ENCODE data around the gene ALCAM.
"Not testable (repeated sequence)": the region's sequence is repeated elsewhere in the genome, so short reads cannot be mapped to it uniquely, and the experiment has no call there.

Gene ALCAM

DNA sequence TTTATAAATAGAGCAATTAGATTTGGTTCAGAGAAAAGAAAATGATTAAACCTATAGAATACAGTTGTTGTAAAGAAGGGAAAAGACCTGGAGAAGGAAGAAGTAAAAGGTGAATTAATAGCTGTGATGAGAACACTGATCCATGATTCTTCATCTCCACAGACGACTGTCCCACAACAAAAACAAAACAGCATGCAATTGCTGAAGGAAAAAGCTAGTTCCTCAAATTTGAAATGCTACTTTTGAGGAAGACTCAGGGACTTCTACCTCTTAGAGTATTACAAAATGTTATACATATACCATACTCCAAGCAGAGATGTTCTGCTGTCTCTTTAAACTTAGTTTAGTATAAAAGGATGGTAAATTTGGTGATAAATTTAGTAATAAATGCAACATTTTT lies 21.5 kb downstream of the ALCAM start:
- DNase-seq (ENCODE audit: low read depth): no peak

DNA sequence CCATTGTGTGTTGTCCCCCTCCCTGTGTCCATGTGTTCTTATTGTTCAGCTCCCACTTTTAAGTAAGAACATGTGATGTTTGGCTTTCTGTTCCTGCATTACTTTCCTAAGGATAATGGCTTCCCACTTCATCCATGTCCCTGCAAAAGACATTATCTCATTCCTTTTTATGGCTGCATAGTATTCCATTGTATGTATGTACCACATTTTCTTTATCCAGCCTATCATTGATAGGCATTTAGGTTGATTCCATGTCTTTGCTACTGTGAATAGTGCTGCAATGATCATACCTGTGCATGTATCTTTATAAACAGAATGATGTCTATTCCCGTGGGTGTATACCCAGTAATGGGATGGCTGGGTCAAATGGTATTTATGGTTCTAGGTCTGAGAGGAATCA lies 23.1 kb downstream of the ALCAM start:
- not testable (repeated sequence) for DNase-seq (ENCODE audit: low read depth)

DNA sequence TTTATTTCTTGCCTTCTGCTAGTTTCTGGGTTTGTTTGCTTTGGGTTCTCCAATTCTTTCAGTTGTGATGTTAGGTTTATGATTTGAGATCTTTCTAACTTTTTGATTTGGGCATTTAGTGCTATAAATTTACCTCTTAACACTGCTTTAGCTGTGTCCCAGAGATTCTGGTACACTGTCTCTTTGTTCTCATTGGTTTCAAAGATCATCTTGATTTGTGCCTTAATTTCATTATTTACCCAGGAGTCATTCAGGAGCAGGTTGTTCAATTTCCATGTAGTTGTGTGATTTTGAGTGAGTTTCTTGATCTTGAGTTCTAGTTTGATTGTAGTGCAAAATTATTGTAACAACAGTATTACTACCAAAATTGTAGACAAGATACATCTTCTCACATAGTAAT lies 25.9 kb downstream of the ALCAM start:
- DNase-seq (ENCODE audit: low read depth): not testable (repeated sequence)

DNA sequence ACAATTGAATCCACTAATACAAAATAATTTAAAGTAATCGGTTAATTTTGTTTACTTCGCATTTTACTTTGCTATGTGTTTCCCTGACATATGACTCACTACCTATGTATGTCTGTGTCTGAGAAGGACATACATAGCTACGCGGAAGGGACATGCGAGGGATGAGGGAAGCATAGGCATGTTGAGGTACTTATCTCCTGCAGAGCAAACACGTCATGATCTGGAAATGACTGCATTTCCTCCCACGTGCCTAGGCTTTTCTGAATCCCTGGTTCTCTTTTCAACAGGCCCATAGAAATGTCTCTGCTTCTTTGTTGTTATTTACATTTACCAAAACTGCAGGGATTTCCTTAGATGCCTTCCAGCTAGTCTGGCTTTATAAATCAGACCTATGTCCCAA lies 27.5 kb downstream of the ALCAM start:
- DNase-seq (ENCODE audit: low read depth): no peak

DNA sequence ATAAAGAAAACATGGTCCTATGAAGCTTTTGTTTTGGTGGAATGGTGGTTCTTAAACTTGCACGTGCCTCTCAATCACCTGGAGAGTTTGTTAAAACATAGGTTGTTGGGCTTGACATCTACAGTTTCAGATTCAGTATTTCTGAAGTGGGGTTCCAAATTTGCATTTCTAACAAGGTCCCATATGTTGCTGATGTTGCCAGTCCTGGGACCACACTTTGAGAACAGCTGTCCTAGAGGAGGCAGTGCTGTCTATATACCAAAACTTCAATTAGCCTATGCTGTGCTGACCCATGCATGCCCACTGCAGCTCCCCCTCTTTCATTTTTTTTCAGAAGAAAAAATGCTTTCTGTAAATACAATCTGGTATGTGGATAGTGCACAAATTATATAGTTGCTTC lies 31.3 kb downstream of the ALCAM start:
- DNase-seq (ENCODE audit: low read depth): no peak

DNA sequence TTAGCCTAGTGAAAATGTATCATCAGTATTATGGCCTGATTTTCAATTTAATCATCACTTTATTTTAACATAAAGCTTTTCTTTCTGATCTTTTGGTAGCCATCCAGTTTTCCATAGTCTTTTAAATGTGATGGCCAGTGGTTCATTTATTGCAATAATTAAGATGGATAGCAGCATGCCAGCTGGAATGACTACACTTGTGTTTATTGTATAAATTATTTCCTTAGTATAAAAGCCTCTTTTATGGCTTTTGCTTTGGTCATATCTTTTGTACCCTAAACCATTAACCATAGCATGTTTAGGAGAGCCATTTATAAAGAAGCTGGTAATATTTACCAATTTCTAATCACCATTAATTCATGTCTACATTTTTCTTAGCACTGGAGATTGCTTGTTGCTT lies 31.7 kb downstream of the ALCAM start:
- no peak for DNase-seq (ENCODE audit: low read depth)

DNA sequence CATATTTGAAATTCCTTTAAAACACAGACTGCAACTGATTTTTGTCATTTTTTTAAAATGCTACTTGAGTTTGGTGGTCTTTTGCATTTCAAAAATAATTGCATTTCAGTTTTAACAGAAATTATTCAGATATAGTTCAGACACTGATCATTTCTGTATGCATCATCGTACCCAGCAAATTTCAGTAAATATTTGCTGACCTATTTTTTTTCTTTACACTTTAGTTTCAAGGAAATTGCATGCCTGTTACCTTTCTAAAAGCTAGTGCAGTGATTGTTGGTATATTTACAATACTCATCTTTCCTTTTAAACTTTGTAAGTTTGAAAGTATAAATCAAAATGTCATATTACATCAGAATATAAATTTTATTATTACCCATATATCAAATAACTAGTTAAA lies 32.4 kb downstream of the ALCAM start:
- no peak for DNase-seq (ENCODE audit: low read depth)

DNA sequence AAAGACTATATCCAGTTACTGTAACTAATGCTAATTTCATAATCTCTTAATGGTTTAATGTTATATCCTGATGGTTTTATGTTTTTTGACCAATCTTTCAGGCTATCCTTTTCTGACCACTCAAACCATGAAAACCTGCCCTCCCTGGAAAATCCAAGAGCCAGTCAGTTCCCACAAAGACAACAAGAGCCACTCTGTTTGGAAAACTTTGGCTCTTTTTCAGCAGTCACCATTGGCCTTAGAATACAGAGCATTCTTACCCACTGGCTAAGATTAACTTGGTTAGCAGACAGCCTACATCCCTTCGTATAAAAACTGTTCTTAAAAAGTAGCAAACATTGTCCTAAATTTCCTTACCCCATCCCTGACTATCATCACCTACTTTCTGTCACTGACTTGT lies 32.9 kb downstream of the ALCAM start:
- DNase-seq (ENCODE audit: low read depth): no peak

DNA sequence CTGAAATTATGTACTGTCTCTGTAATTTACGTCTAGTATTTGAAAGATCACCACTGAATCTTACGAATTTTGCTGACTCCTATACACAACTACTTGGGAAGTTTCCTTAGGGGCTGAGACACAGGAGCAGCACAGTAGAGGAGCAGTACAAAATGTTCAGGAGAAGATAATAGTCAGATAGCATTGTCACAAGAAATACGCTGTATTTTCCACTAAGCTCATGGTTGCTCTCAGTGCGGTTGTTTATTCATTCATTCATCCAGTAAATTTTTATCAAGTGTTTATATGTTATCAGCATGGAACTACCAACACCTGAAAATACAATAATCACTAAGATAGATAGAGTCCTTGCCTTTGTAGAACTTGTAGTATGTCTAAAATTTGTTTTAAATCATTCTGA lies 34.5 kb downstream of the ALCAM start:
- no peak for DNase-seq (ENCODE audit: low read depth)

DNA sequence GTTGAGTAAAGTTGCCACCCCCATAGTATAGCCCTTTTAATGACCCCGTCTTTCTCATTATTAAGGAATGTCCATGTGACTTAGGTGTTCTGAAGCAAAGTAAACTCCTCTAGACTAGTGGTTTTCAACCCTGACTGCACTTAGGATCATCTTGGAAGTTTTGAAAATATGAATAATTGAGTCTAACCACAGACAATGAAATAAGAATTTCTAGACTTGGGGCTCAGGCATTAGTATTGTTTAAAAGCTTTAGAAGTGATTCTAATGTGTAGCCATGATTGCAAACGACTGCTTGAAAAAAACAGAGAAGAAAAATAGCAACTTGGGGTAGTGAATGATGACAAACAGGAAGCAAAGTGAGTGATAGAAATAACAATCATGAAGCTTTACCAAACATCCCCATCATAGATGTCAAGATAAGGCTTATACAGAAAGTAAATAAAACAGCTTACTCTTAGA lies 35.0 kb downstream of the ALCAM start:
- DNase-seq (ENCODE audit: low read depth): no peak

DNA sequence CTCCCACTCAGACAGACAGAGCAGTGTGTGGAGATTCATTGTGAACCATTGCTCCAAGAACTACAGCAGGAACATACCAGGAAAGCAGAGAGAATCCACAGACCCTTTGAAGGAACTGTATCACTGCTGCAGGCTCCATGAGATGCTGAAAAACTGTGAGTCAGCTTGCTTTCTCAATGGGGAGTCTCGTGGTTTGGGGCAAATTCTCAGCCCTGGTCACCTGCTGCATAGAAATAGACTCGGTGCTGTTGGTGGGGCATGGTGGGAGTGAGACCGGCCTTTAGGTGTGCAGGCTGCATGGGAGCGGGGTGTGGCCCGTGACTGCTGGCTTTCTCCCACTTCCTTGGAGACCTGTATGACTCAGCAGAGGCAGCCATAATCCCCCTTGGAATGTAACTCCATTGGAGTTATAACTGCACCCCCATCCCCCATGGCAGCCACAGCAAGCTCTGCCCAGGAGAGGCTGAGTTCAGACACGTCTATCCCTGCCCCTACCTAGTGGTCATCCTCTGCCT lies 35.6 kb downstream of the ALCAM start:
- DNase-seq (ENCODE audit: low read depth): no peak

DNA sequence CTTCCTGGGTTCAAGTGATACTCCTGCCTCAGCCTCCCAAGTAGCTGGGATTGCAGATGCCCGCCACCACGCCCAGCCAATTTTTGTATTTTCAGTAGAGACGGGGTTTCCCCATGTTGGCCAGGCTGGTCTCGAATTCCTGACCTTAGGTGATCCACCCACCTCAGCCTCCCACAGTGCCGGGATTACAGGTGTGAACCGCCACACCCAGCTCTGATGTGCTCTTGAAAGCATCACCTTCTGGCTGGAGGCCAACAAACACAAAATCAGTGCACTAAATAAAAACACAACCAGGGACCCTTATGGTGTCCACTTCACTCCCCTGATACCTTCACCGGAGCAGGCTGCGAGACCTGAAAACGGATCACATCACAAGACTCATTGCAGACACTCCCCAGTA lies 36.3 kb downstream of the ALCAM start:
- DNase-seq (ENCODE audit: low read depth): not testable (repeated sequence)

DNA sequence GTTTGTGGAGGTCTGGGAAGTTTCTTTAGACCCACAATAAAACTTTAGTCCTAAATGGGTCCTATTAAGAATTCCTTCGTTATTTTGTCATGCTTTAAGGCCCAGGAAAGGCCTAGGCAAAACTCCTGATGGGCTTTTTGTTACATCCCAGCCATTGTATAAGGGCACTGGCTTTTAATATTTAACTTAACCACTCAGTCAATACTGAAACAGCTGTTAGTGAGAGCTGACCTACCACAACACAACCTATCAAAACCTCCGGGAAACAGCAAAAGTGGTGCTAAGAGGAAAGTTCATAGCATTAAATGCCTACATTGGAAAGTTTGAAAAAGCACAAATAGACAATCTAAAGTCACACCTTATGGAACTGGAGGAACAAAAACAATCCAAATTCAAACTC lies 39.6 kb downstream of the ALCAM start:
- DNase-seq (ENCODE audit: low read depth): no peak

DNA sequence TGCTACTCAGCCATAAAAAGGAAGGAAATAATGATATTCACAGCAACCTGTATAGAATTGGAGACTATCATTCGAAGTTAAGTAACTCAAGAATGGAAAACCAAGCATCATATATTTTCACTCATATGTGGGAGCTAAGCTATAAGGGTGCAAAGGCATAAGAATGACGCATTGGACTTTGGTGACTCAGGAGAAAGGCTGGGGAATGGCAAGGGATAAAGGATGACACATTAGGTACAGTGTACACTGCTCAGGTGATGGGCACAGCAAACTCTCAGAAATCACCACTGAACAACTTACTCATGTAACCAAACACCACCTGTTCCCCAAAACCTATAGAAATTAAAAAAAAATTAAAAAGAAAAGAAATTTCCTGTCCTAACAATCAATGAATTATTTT lies 42.7 kb downstream of the ALCAM start:
- no peak for DNase-seq (ENCODE audit: low read depth)

DNA sequence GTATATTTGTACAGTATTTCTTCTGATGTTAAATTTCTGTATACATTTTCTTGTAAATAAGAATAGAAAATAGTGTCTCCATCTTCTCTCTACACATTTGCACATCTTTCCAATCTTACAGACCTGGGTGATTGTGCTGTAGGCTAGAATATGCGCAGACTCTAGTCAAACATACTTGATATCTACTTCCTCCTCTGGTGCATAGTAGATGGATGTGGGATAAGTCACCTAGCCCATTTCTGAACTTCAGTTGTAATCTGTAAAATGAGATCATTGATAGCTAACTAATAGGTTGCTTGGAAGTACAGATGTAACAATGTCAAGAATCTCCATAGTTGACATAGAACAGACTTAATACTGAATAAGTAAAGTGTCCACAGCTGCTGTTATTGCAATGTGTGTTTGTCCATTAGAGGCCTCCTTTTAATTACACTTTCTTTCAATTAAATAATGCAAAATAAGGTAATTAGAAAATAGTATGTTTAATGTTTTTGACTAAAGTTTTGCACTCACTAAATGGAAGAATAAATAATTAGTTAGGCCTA lies 46.7 kb downstream of the ALCAM start:
- DNase-seq (ENCODE audit: low read depth): no peak

DNA sequence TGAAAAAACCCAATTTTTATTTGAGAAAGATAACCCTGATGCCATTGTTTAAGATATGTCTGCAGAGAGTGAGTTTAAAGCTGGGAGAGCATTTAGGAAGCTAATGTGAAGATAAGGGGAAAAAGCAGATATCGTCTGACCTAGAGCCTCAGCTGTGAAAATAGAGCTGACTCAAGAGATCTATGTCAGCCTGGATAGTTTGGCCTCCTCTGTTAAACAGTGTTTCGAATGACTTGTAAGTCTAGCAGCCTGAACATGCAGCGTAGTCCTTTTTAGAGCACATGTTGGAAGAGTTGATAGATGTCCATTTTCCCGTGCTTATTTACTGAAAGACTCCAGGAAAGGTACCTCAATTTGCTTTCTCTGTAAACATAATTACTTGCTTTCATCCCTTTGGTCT lies 48.1 kb downstream of the ALCAM start:
- DNase-seq (ENCODE audit: low read depth): no peak

DNA sequence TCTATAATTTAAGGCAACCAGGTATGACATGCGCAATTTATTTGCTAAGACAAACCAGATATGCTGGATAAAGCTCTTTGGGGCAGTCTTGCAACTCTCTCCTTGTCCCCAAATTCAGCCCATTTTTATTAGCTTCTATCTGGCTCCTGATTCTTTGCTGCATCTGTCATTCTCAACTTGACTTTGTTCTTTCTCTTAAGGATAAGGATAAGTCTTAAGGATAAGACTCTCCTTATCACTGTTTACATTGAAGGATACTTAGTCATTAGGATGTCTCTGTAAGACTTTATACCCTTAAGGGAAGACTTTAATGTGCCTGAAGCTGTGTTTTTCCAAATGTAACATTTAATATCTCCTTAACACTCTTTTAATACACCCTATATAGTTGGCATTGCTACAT lies 49.2 kb downstream of the ALCAM start:
- DNase-seq (ENCODE audit: low read depth): no peak

DNA sequence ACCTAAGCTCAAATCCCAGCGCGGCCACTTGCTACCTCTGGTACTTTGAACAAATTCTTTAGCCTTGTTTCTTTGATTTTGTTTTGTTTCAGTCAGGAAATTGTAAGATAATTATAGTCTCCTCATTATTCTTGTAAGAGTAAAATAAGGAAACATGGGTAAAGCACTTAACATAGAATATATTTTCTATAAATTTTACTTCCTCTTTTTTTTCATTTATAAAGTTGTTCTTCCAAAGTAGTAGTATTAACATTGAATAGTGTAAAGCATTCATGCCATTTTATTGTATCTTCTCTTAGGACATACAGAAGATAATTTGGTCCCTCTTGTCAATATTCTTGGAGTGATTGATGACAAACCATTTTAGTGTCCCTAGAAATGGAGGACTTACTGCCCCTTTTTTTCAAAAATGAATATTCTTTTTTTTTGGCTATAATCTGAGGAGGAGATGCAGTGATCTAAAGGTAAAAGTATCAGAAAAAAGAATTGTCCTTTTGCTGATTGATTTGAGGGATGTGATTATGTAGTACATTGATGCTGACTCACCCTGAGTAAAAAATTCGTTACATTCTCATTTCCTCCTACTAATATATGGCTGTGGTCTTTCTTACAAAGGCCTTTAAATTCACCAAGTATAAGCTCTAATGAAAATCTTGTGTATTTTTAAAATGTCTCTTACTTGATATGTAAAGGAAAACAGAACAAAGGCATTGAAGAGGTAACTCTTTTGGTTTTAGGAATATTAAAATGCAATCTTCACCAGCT lies 51.0 kb downstream of the ALCAM start:
- DNase-seq (ENCODE audit: low read depth): no peak

DNA sequence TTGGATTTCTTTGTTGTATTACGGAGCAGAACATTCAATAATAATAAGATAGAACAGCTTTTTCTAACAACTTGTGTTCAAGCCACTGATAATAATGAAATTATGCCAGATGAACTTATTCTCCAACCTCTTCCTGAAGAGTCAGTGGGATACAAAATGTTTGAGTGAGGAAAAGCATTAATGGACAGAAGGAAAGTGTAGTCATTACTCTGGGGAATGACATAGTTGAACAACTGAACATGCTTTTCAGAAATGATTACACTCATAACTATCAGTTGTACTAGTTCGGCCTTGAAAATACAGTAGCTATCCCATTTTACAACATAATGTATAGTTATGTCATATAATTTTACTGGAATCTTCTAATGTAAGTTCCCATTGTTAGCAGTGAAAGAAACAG lies 55.9 kb downstream of the ALCAM start:
- no peak for DNase-seq (ENCODE audit: low read depth)

DNA sequence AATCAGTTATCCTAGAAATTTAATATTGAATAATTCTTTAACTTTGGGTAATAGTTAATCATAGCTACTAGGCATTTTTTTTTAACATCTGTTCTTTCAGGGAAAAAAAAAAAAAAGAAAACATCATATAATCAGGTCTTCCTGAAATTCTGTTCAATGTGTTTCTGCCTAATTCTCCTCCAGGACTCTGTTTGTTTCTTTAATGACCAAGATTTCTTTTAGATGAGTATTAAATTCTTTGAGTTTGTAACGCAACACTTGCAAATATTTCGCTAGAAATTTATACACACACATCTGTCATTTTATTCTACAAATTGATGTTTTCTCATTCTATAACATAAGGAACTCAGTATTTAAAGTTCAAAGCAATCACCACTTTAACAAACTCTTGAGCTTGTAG lies 56.7 kb downstream of the ALCAM start:
- no peak for DNase-seq (ENCODE audit: low read depth)

DNA sequence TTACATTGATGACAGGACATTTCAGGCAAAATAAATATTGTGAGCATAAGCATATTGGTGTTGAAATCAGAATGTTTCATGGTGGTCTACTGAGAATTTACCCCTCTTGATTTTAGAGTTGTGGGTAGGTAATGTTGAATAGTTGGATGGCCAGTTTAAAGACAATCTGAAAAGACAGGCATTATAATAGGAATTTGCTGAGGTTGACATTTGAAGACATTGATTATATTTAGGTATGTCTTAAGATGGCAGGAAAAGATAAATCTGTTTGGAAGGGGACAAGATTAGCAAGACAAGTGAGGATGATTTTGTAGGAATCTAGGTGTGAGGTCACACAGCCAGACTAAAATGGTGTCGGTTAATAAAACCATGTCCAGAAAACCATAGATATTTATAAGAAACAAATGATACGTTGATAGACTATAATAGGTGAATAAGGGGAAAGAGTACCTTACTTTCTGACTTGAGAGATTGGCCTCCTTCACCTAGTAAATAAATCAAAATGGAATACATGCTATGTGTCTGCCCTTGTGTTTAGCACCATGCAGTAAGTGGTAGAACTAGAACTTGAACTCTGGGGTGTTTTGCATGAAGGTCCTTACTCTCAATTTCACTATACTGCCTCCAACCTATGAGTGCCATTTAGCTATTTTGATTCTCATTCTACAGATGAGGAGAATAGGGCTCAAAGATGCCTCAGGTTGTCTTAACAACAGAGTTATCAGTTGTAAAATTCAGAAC lies 57.9 kb downstream of the ALCAM start:
- no peak for DNase-seq (ENCODE audit: low read depth)

DNA sequence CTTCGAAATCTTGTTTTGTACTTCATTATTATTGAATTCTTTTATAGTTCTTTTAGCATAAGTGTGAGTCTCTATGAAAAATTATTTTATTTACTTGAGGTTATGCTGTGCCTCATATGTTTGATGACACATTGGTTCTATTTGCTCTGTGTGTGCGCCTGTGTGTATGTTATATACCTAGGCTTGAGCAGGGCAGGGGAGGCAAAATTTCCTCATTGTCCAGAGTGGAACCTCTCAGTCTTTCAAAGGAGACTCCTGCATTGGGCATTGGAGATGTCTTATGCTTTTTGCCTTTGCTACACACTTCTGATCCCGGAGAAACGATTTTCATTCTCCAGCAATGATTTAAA lies 58.4 kb downstream of the ALCAM start:
- no peak for DNase-seq (ENCODE audit: low read depth)

DNA sequence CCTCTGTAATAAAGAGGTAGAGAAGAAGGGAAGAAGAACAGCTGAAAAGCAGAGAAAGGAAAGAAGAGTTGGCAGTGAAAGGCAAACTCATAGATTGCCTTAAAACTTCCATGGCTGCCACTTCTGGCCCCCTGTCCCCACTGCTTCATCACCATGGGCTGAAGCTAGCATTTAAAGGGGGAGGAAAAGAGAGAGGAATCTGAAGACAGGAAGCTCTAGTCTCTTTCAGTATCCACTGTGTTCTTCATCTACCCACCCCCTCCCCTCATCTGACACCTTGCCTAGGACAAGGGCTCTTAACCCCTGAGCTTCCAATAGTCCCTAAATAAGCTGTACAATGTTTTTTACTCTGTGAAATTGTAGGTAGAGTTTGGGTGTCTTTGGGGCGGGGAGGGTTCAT lies 60.6 kb downstream of the ALCAM start:
- DNase-seq (ENCODE audit: low read depth): no peak
